B cell (primary cell): ENCODE results near the gene CTNNBL1. TPM values are rescaled to one million over a fixed set of nuclear protein-coding genes. Genes with fewer than 3 reads are reported as not detected.

Experiments
- ATAC-seq: fragments of 200-7000 bp; cut with Tn5 transposase; one replicate; pipeline ENCODE4 v1.10.0; 2021; ENCODE audit warnings: low read depth, mild to moderate bottlenecking, moderate number of reproducible peaks, moderate library complexity
- CTCF ChIA-PET: fragments of 350-600 bp; sonication (Branson Sonifier 250); formaldehyde crosslinking; loops from one replicate; lab custom pipeline; 2021; ENCODE audit warnings: antibody characterized with exemption, inconsistent platforms; lab: Charles Lee
- POLR2A ChIA-PET: fragments of 350-600 bp; sonication (Branson Sonifier 250); formaldehyde crosslinking; loops from one replicate; lab custom pipeline; 2021; ENCODE audit warnings: antibody characterized with exemption; lab: Charles Lee
- DNase-seq: peaks from one replicate; pipeline ENCODE4 v3.0.0; 2013
- H2AFZ ChIP-seq: 2 replicates; pipeline ENCODE4 v1.6.1; 2012; ENCODE audit warnings: mild to moderate bottlenecking, low read depth, low read length; ENCODE audit not compliant: insufficient read depth, poor library complexity, severe bottlenecking
- H3K27ac ChIP-seq, 2 donors: 1 replicate in 1 of 2; 2 replicates in 1 of 2; pipeline ENCODE4 v1.5.1; 2012 to 2013; ENCODE audit warnings: low read length in 2 of 2, mild to moderate bottlenecking in 2 of 2, moderate library complexity in 1 of 2
- H3K27me3 ChIP-seq, 4 experiments: fragments of 200-600 bp in 1 of 4; sonication (generic) in 1 of 4; replicated peaks in 1 of 4; 1 replicate in 2 of 4; 2 replicates in 2 of 4; pipeline versions ENCODE4 v1.6.1 to v1.7.0; 2013 to 2016; ENCODE audit warnings: low read length in 3 of 4, mild to moderate bottlenecking in 2 of 4, mixed read lengths in 1 of 4, moderate library complexity in 1 of 4; ENCODE audit not compliant: insufficient read depth in 4 of 4, control insufficient read depth in 3 of 4; ENCODE audit errors: control extremely low read depth in 1 of 4
- H3K36me3 ChIP-seq, 2 experiments: replicated peaks in 1 of 2; 1 replicate in 1 of 2; 2 replicates in 1 of 2; pipeline versions ENCODE4 v1.6.1 to v1.7.1; 2013; ENCODE audit warnings: low read length in 1 of 2; ENCODE audit not compliant: insufficient read depth in 2 of 2, control insufficient read depth in 1 of 2; ENCODE audit errors: control extremely low read depth in 1 of 2, extremely low read depth in 1 of 2
- H3K4me1 ChIP-seq, 2 donors: fragments of 200-600 bp in 1 of 2; sonication (generic) in 1 of 2; 1 replicate in 1 of 2; 2 replicates in 1 of 2; pipeline versions ENCODE4 v1.5.1 to v1.6.1; 2013 to 2017; ENCODE audit warnings: low read length in 2 of 2; ENCODE audit not compliant: control insufficient read depth in 2 of 2, insufficient read depth in 2 of 2
- H3K4me2 ChIP-seq: replicated peaks from 2 replicates; pipeline ENCODE3; 2012; ENCODE audit warnings: mild to moderate bottlenecking, low read depth, low read length; ENCODE audit not compliant: poor library complexity, severe bottlenecking
- H3K4me3 ChIP-seq, 5 experiments: fragments of 200-600 bp in 1 of 5; sonication (generic) in 1 of 5; 1 replicate in 3 of 5; 2 replicates in 2 of 5; pipeline versions ENCODE4 v1.5.1 to v1.7.0; 2011 to 2016; ENCODE audit warnings: low read length in 4 of 5, mild to moderate bottlenecking in 4 of 5, low read depth in 2 of 5, control low read depth in 1 of 5, moderate library complexity in 1 of 5; ENCODE audit not compliant: insufficient read depth in 1 of 5; ENCODE audit errors: control extremely low read depth in 1 of 5, extremely low read depth in 1 of 5
- H3K79me2 ChIP-seq: fragments of 200-600 bp; sonication (generic); one replicate; pipeline ENCODE4 v1.6.0; 2016; ENCODE audit warnings: low read length; ENCODE audit not compliant: control insufficient read depth, insufficient read depth
- H3K9ac ChIP-seq: fragments of 200-600 bp; sonication (generic); 2 replicates; pipeline ENCODE4 v1.6.1; 2017; ENCODE audit warnings: mild to moderate bottlenecking, low read length, moderate library complexity
- H3K9me3 ChIP-seq, 3 donors: one replicate each; pipeline versions ENCODE4 v1.6.1 to v1.7.1; 2013; ENCODE audit warnings: low read length in 2 of 3; ENCODE audit not compliant: control insufficient read depth in 2 of 3, insufficient read depth in 1 of 3; ENCODE audit errors: control extremely low read depth in 1 of 3
- H4K20me1 ChIP-seq: 2 replicates; pipeline ENCODE4 v1.6.0; 2012; ENCODE audit warnings: mild to moderate bottlenecking, low read length; ENCODE audit not compliant: insufficient read depth, control insufficient read depth, poor library complexity, severe bottlenecking
- H3K27ac Mint-ChIP-seq: one replicate; pipeline ENCODE4 v1.8.0; 2021; ENCODE audit warnings: mixed read lengths
- H3K27me3 Mint-ChIP-seq: one replicate; pipeline ENCODE4 v1.8.0; 2021; ENCODE audit warnings: mixed read lengths
- H3K4me1 Mint-ChIP-seq: one replicate; pipeline ENCODE4 v1.8.0; 2021; ENCODE audit warnings: mixed read lengths
- H3K4me3 Mint-ChIP-seq: one replicate; pipeline ENCODE4 v1.8.0; 2021; ENCODE audit warnings: mixed read lengths
- H3K9me3 Mint-ChIP-seq: one replicate; pipeline ENCODE4 v1.8.0; 2022; ENCODE audit warnings: mixed read lengths; ENCODE audit not compliant: insufficient read depth
- CTCF ChIP-seq: fragments of 200-600 bp; IDR thresholded peaks from one replicate; pipeline ENCODE4 v1.8.0; 2022; ENCODE audit warnings: antibody characterized with exemption, mild to moderate bottlenecking
- EZH2 ChIP-seq: IDR thresholded peaks from 2 replicates; pipeline ENCODE4 v1.6.1; 2012; ENCODE audit warnings: borderline replicate concordance, low read depth, mild to moderate bottlenecking, moderate library complexity, low read length; ENCODE audit not compliant: insufficient read depth, poor library complexity, severe bottlenecking
- WGBS: methylation state at CpG from one replicate; pipeline ENCODE4 v1.1.5; 2013; ENCODE audit warnings: missing lambda C conversion rate; ENCODE audit not compliant: insufficient coverage; 5-methylcytosine and 5-hydroxymethylcytosine counted together
- intact Hi-C: fragments of 100-400 bp; cut with micrococcal nuclease; formaldehyde crosslinking; loops from one replicate; pipeline ENCODE4 v1.10.0; 2022
- polyA plus RNA-seq: library from polyadenylated mRNA; depleted of rRNA; stranded (reverse); fragments of >200 nt; gene quantifications from 2 replicates; pipeline ENCODE4 v1.2.3, GENCODE V29; 2012
- total RNA-seq, 2 donors: library from RNA; stranded (reverse); fragments of 120-200 nt in 1 of 2; gene quantifications; 1 replicate in 1 of 2; 2 replicates in 1 of 2; pipeline versions ENCODE4 v1.2.3 to v1.2.4, GENCODE V29; 2013 to 2022

The CTNNBL1 gene
- total and polyA plus RNA-seq, 2 donors (not counting 1 experiment from before 2014, with no cell fraction given) = 25.3 to 64.7 TPM

GRCh38 chr20:37801921-37802320 is 108.1 kb downstream of the CTNNBL1 start:
- no peaks in the 10 kb centered on the region for H4K20me1 ChIP-seq
- H3K27ac ChIP-seq = peak overlapping the region in 1 of 2 donors; percentile 14
- DNase-seq = no peak
- intact Hi-C loops = loop anchor here (10.0 kb wide), 1 partner anchor 47 kb away; no protein-coding TSS in a partner anchor
- Mint-ChIP-seq H3K27me3 (no peaks in the 10 kb centered on the region), H3K27ac (no peak overlapping the region), H3K9me3 (no peaks in the 10 kb centered on the region), H3K4me1 (peaks cover 55% of the 10 kb centered on the region), H3K4me3 (peak overlapping the region; percentile 8)
- no peak overlapping the region for H2AFZ ChIP-seq
- H3K79me2 ChIP-seq = peaks cover 16% of the 10 kb centered on the region
- no peaks in the 10 kb centered on the region for H3K9me3 ChIP-seq
- TF ChIP-seq EZH2 = no peak
- TF ChIP-seq CTCF = no peak
- H3K4me1 ChIP-seq = peaks cover 58 to 61% of the 10 kb centered on the region in 2 donors
- no peak overlapping the region for H3K9ac ChIP-seq
- H3K27me3 ChIP-seq = no peaks in the 10 kb centered on the region
- POLR2A ChIA-PET = interaction anchor here (0.6 kb wide), 1 partner anchor 46 kb away, joined by 8 read pairs; no protein-coding TSS in a partner anchor
- H3K36me3 ChIP-seq = peaks cover 8 to 16% of the 10 kb centered on the region in 2 experiments
- CTCF ChIA-PET = no interaction called here
- no peak for ATAC-seq
- H3K4me3 ChIP-seq = no peak overlapping the region
- no CpG with 5 or more reads among the region's 2 CpGs for WGBS
- peak overlapping the region; percentile 23 for H3K4me2 ChIP-seq
